ENCODE measurements around the gene GJD4.

GJD4 gene

DNA sequence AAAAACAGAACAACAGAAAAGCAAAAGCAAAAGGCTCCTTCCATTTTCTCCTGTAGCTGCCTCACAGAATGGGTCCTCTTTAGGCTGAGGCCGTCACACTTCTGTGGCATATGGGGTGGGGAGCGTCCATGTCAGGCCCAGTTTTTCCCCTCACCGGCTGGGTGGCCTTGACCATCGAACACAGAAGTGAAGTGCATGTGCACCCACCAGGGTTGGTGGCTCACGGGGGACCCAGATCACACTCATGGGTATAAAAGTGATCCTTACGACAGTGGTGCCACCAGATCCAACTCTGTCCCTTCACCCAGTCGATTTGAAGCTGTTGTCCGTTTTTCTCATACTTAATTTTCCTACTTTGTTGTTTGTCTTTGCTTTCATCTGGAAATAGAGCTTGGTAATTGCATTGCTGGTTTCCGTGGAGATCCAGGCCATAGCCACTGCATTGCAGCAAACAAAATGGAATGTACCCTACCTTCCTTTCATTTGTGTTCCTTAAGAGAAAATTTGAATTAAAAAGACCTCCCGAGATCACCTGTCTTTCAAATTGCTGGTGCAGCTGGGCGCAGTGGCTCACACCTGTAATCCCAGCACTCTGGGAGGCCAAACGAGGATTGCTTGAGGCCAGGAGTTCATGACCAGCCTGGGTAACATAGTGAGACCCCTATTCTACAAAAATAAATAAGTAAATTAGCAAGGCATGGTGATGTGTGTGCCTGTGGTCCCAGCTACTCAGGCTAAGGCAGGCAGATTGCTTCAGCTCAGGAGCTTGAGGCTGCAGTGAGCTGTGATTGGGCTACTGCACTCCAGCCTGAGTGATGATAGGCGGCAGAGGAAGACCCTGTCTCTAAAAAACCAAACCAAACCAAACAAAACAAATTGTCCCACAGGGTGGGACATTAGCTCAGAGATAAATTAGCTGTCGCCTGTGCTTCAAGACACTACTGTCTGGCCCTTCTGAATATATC, 10.7 kb upstream of the GJD4 start:
- TF ChIP-seq, protein P1, sequence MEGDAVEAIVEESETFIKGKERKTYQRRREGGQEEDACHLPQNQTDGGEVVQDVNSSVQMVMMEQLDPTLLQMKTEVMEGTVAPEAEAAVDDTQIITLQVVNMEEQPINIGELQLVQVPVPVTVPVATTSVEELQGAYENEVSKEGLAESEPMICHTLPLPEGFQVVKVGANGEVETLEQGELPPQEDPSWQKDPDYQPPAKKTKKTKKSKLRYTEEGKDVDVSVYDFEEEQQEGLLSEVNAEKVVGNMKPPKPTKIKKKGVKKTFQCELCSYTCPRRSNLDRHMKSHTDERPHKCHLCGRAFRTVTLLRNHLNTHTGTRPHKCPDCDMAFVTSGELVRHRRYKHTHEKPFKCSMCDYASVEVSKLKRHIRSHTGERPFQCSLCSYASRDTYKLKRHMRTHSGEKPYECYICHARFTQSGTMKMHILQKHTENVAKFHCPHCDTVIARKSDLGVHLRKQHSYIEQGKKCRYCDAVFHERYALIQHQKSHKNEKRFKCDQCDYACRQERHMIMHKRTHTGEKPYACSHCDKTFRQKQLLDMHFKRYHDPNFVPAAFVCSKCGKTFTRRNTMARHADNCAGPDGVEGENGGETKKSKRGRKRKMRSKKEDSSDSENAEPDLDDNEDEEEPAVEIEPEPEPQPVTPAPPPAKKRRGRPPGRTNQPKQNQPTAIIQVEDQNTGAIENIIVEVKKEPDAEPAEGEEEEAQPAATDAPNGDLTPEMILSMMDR (IDR thresholded peaks at IDR 0.05; ENCODE audit: borderline replicate concordance, control extremely low read depth, extremely low read depth, insufficient read depth, missing control alignments) = no peak
- in situ Hi-C loops (cut with MboI; ENCODE audit: low sequenced_read_pairs, unreplicated experiment) = no loop called here
- DNase-seq (ENCODE audit: low spot score) = no peak

GRCh38 chr10:35595106-35595505, 10.0 kb upstream of the GJD4 start:
- in situ Hi-C loops (cut with MboI; ENCODE audit: low sequenced_read_pairs, unreplicated experiment) = no loop called here
- TF ChIP-seq, protein P1 (IDR thresholded peaks at IDR 0.05; ENCODE audit: borderline replicate concordance, control extremely low read depth, extremely low read depth, insufficient read depth, missing control alignments) = no peak
- DNase-seq (ENCODE audit: low spot score) = no peak

- DNase-seq (ENCODE audit: low spot score) = no peak
These were observed 6.8 kb upstream of the GJD4 start for GRCh38 chr10:35598379-35598778.

DNA sequence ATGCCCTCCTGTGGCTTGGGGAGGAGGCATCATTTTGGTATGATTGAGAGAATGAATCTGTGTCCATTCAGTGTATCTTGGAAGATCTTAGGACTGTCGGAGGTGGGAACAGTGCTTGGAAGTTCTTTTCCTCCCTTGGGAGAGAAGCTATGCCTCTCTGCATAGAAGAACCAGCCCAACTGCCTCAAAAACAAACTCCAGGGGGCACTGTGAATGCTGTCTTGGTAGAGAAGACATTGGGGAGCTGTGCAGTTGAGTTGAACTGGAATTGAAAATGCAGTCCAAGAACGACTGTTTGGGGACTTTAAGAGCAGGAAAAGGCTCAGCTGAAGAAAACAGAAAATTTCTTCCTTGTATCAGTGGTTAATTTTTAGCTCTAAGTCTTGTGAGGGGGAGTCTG, 4.9 kb upstream of the GJD4 start:
- TF ChIP-seq, protein P1 (IDR thresholded peaks at IDR 0.05; ENCODE audit: borderline replicate concordance, control extremely low read depth, extremely low read depth, insufficient read depth, missing control alignments) = no peak
- no peak for DNase-seq (ENCODE audit: low spot score)
- in situ Hi-C loops (cut with MboI; ENCODE audit: low sequenced_read_pairs, unreplicated experiment) = no loop called here

More at GRCh38 chr10:35598379-35598778, 6.8 kb upstream of the GJD4 start:
- TF ChIP-seq, protein P1 (IDR thresholded peaks at IDR 0.05; ENCODE audit: borderline replicate concordance, control extremely low read depth, extremely low read depth, insufficient read depth, missing control alignments) = no peak
- in situ Hi-C loops (cut with MboI; ENCODE audit: low sequenced_read_pairs, unreplicated experiment) = no loop called here

GRCh38 chr10:35606430-35606829, 1.3 kb downstream of the GJD4 start:
- TF ChIP-seq, protein P1 (IDR thresholded peaks at IDR 0.05; ENCODE audit: borderline replicate concordance, control extremely low read depth, extremely low read depth, insufficient read depth, missing control alignments) = no peak
- in situ Hi-C loops (cut with MboI; ENCODE audit: low sequenced_read_pairs, unreplicated experiment) = no loop called here
- no peak for DNase-seq (ENCODE audit: low spot score)

- TF ChIP-seq, protein P1 (IDR thresholded peaks at IDR 0.05; ENCODE audit: borderline replicate concordance, control extremely low read depth, extremely low read depth, insufficient read depth, missing control alignments) = no peak
- in situ Hi-C loops (cut with MboI; ENCODE audit: low sequenced_read_pairs, unreplicated experiment) = no loop called here
These were observed 2.6 kb downstream of the GJD4 start for GRCh38 chr10:35607475-35608327.

More at GRCh38 chr10:35607475-35608327, 2.6 kb downstream of the GJD4 start:
- DNase-seq (ENCODE audit: low spot score) = peak; percentile 31
